ENCODE results near the gene ISG15.
"Not testable (repeated sequence)": the region's sequence is repeated elsewhere in the genome, so short reads cannot be mapped to it uniquely, and the experiment has no call there.

ISG15 gene

GRCh38 chr1:988061-988460 lies 25.2 kb upstream of the ISG15 start:
- H3K27ac ChIP-seq (ENCODE audit: low read depth, low read length); H3K9me3 ChIP-seq (ENCODE audit: low read length); H3K27me3 ChIP-seq (ENCODE audit: control insufficient read depth in 1 of 2, insufficient read depth in 2 of 2, low read length in 2 of 2); H3K9ac ChIP-seq (ENCODE audit: low read length); H3K4me1 ChIP-seq (ENCODE audit: insufficient read depth, low read length); H3K36me3 ChIP-seq (ENCODE audit: insufficient read depth, low read length); H3K4me3 ChIP-seq (ENCODE audit: low read depth in 1 of 2, low read length in 2 of 2): not testable (repeated sequence)

- H3K27me3 ChIP-seq (ENCODE audit: control insufficient read depth in 1 of 2, insufficient read depth in 2 of 2, low read length in 2 of 2); H3K27ac ChIP-seq (ENCODE audit: low read depth, low read length); H3K9me3 ChIP-seq (ENCODE audit: low read length); H3K9ac ChIP-seq (ENCODE audit: low read length); H3K4me1 ChIP-seq (ENCODE audit: insufficient read depth, low read length); H3K36me3 ChIP-seq (ENCODE audit: insufficient read depth, low read length); H3K4me3 ChIP-seq (ENCODE audit: low read depth in 1 of 2, low read length in 2 of 2): not testable (repeated sequence)
Measured at GRCh38 chr1:991275-991674, 22.0 kb upstream of the ISG15 start.

DNA sequence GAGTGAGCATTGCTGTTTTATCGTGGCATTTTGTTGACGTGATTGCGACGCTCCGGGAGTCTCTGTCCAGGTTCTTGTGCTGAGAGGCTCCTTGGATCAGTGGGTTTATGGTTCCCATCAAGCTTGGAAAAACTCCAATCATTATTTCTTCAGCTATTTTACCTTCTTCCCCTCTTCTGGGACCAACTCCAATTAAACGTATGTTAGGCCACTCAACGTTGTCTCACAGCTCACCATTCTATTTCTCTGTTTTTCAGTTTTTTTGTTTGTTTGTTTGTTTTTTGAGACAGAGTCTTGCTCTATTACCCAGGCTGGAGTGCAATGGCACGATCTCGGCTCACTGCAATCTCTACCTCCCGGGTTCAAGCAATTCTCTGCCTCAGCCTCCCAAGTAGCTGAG lies 21.4 kb upstream of the ISG15 start:
- H3K4me1 ChIP-seq (ENCODE audit: insufficient read depth, low read length) = no peaks in the 10 kb centered on the region
- no peak overlapping the region for H3K9ac ChIP-seq (ENCODE audit: low read length)
- no peaks in the 10 kb centered on the region for H3K27me3 ChIP-seq (ENCODE audit: control insufficient read depth in 1 of 2, insufficient read depth in 2 of 2, low read length in 2 of 2)
- no peak overlapping the region for H3K4me3 ChIP-seq (ENCODE audit: low read depth in 1 of 2, low read length in 2 of 2)
- no peaks in the 10 kb centered on the region for H3K36me3 ChIP-seq (ENCODE audit: insufficient read depth, low read length)
- peaks cover 3% of the 10 kb centered on the region for H3K9me3 ChIP-seq (ENCODE audit: low read length)
- H3K27ac ChIP-seq (ENCODE audit: low read depth, low read length) = no peak overlapping the region

DNA sequence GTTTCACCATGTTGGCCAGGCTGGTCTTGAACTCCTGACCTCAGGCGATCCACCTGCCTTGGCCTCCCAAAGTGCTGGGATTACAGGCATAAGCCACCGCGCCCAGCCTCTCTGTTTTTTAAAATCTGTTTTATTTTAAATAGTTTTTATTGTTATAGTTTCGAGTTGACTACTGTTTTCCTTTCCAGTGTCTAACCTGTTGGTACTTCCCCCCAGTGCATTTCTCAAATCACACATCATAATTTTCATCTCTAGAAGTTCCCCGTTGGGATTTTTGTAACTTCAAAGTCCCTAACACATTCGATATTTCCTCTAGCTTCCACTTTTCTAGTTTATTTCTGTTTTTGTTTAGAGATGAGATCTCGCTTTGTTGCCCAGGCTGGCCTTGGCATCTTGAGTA lies 20.9 kb upstream of the ISG15 start:
- Histone ChIP-seq H3K4me3 (ENCODE audit: low read depth in 1 of 2, low read length in 2 of 2) (no peak overlapping the region), H3K36me3 (ENCODE audit: insufficient read depth, low read length) (no peaks in the 10 kb centered on the region), H3K9ac (ENCODE audit: low read length) (no peak overlapping the region), H3K9me3 (ENCODE audit: low read length) (peaks cover 3% of the 10 kb centered on the region), H3K27me3 (ENCODE audit: control insufficient read depth in 1 of 2, insufficient read depth in 2 of 2, low read length in 2 of 2) (peaks cover 0 to under 1% of the 10 kb centered on the region in 2 donors), H3K4me1 (ENCODE audit: insufficient read depth, low read length) (no peaks in the 10 kb centered on the region), H3K27ac (ENCODE audit: low read depth, low read length) (no peak overlapping the region)

DNA sequence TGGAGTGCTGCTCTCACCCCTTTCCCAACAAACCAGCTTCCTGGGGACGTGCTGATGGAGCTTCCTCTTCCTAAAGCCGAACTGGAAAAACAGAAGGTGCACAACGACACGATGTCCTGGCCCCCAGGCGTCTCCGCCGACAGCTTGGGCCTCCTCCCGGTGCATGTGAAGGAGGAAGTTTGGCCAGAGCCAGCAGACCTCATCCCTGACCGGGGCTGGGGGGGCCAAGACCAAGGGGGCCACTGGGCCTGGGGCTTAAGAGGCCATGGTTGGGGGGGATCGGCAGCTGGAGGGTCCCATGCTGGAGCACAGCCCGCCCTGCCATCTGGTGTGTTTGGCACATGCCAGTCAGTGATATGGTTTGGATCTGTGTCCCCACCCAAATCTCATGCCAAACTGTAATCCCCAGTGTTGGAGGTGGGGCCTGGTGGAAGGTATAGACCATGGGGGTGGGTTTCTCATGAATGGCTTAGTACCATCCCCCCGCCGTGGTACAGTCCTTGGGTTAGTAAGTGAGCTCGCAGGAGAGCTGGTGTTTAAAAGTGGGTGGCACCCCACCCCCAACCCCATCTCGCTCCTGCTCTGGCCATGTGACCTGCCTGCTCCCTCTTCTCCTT lies 19.8 kb upstream of the ISG15 start:
- H3K4me3 ChIP-seq (ENCODE audit: low read depth in 1 of 2, low read length in 2 of 2) = no peak overlapping the region
- H3K27ac ChIP-seq (ENCODE audit: low read depth, low read length) = no peak overlapping the region
- peaks cover 0 to 12% of the 10 kb centered on the region in 2 donors for H3K27me3 ChIP-seq (ENCODE audit: control insufficient read depth in 1 of 2, insufficient read depth in 2 of 2, low read length in 2 of 2)
- peaks cover 3% of the 10 kb centered on the region for H3K9me3 ChIP-seq (ENCODE audit: low read length)
- no peak overlapping the region for H3K9ac ChIP-seq (ENCODE audit: low read length)
- H3K36me3 ChIP-seq (ENCODE audit: insufficient read depth, low read length) = no peaks in the 10 kb centered on the region
- no peaks in the 10 kb centered on the region for H3K4me1 ChIP-seq (ENCODE audit: insufficient read depth, low read length)

- not testable (repeated sequence) for H3K9me3 ChIP-seq (ENCODE audit: low read length); H3K36me3 ChIP-seq (ENCODE audit: insufficient read depth, low read length); H3K27ac ChIP-seq (ENCODE audit: low read depth, low read length); H3K9ac ChIP-seq (ENCODE audit: low read length); H3K4me3 ChIP-seq (ENCODE audit: low read depth in 1 of 2, low read length in 2 of 2); H3K4me1 ChIP-seq (ENCODE audit: insufficient read depth, low read length)
- H3K27me3 ChIP-seq (ENCODE audit: control insufficient read depth in 1 of 2, insufficient read depth in 2 of 2, low read length in 2 of 2) = peaks cover 0 to 12% of the 10 kb centered on the region in 2 donors
Measured at GRCh38 chr1:994546-994945, 18.8 kb upstream of the ISG15 start.

DNA sequence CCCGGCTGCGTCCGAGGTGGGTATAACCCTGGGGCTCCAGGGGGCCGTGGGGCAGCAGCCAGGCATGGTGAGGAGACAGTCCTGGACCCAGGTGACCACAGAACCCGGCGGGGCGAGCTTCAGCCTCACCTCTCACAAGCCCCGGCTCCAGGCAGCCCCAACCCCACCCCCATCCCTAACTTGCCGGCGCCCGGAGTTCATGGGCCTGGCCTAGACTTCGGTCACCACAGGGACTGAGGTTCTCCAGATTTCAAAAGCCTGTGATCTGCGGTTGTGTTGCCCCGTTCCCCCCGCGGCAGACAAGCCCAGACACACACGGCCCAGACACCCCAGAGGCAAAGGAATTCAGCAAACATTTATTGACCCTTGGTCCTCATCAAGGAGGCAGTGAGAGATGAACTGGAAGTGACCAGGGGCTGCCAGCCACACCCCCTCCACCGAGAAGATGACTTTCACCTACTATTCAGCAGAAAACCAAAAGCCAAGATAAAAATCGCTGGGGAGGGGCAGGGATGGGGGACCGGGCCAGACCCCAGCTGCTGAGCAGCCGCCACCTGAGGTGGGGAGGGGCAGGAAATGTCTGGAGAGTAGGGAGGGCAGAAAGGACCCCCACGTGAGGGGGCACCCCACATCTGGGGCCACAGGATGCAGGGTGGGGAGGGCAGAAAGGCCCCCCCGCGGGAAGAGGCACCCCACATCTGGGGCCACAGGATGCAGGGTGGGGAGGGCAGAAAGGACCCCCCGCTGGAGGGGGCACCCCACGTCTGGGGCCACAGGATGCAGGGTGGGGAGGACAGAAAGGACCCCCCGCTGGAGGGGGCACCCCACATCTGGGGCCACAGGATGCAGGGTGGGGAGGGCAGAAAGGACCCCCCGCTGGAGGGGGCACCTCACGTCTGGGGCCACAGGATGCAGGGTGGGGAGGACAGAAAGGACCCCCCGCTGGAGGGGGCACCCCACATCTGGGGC lies 17.3 kb upstream of the ISG15 start:
- Histone ChIP-seq H3K4me3 (ENCODE audit: low read depth in 1 of 2, low read length in 2 of 2) (no peak overlapping the region), H3K9me3 (ENCODE audit: low read length) (peaks cover 3% of the 10 kb centered on the region), H3K9ac (ENCODE audit: low read length) (no peak overlapping the region), H3K4me1 (ENCODE audit: insufficient read depth, low read length) (no peaks in the 10 kb centered on the region), H3K27ac (ENCODE audit: low read depth, low read length) (no peak overlapping the region), H3K27me3 (ENCODE audit: control insufficient read depth in 1 of 2, insufficient read depth in 2 of 2, low read length in 2 of 2) (peaks cover 0 to 13% of the 10 kb centered on the region in 2 donors), H3K36me3 (ENCODE audit: insufficient read depth, low read length) (no peaks in the 10 kb centered on the region)

DNA sequence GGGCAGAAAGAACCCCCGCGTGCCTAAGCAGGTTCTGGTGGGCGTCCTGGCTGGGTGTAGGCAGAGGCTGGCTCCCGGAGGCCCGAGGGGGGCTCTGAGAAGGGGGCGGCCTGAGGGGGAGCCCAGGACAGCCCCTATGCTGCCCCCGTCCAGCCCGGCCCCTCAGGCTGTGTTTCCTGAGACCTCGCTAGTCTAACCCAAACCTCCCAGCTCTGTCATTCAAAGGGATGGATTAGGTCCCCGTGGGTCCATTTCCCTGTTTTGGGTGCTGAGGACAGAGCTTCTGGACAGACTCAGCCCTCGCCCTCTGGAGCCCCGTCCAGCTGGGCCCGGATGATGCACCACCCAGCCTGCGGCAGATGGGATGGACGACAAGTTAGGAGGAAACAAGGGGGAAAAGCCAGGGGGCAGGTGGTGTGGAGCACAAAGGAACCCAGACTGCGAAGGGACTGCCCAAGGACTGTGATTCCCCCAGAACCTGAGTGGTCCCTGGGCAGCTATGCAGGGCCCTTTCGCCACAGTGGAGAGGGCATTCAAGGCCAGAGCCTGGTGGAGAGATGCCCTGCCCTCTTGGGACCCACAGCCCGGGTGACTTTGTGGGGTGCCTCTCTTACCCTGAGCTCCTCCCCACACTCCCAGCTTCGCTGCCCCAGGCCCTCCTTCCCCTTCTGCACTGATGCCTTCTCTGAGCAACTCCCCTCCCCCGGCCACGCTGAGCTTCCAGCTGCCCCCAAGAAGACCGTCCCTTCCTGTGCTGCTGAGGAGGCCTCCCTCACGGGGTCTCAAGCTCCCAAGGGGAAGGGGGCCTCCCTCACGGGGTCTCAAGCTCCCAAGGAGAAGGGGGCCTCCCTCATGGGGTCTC lies 16.2 kb upstream of the ISG15 start:
- H3K36me3 ChIP-seq (ENCODE audit: insufficient read depth, low read length) = no peaks in the 10 kb centered on the region
- no peak overlapping the region for H3K9ac ChIP-seq (ENCODE audit: low read length)
- no peaks in the 10 kb centered on the region for H3K4me1 ChIP-seq (ENCODE audit: insufficient read depth, low read length)
- no peak overlapping the region for H3K4me3 ChIP-seq (ENCODE audit: low read depth in 1 of 2, low read length in 2 of 2)
- H3K9me3 ChIP-seq (ENCODE audit: low read length) = no peaks in the 10 kb centered on the region
- H3K27ac ChIP-seq (ENCODE audit: low read depth, low read length) = no peak overlapping the region
- peaks cover 0 to 21% of the 10 kb centered on the region in 2 donors for H3K27me3 ChIP-seq (ENCODE audit: control insufficient read depth in 1 of 2, insufficient read depth in 2 of 2, low read length in 2 of 2)

DNA sequence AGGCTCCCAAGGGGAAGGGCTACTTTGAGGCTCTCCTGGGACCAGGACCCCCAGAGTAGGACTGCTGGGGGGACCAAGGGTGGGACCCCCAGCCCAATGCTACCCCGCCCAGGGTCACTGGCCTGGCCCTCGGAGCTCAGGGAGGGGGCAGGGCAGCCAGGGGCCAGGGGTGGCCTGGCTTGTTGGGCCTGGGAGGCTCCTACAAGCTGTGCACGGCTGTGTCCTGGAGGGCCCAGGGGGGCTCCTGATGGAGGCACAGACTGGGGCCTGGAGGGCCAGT lies 15.6 kb upstream of the ISG15 start:
- no peak overlapping the region for H3K9ac ChIP-seq (ENCODE audit: low read length)

DNA sequence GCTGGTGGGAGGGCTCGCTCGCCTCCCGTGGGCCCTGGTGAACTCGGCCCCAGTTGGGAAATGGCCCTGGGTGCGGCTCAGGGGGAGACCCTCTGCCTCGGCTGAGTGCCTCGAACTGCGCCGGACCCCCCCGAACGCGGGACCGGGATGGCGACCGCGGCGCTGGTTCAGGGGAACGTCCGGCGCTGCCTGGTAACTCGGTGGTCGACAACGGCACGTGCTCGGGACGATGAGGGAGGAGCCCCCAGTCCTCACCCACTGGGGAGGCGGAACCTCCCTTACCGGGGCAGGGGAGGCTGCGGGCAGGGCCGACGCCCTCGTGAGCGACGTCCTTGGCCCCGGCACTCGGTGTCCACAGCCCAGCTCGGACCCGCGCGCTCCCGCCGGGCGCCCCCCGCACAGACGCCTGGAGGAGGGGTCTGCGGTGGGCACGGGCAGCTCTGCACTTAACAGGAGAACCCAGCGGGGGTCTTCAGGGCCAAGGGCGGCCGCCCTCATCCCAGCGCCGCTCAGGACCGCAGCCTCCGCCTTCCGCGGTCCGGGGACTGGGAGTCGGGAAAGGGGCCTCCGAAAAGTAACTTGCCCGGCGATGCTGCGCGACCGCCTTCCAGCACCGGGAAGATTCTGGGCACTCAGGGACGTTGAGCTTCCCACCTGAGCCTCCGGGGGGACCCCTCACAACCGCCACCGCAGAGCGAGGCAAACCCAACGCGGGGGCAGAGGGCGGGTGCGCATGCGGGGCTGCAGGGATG lies 15.1 kb upstream of the ISG15 start:
- no peak overlapping the region for H3K9ac ChIP-seq (ENCODE audit: low read length)
- H3K36me3 ChIP-seq (ENCODE audit: insufficient read depth, low read length) = no peaks in the 10 kb centered on the region
- H3K27me3 ChIP-seq (ENCODE audit: control insufficient read depth in 1 of 2, insufficient read depth in 2 of 2, low read length in 2 of 2) = peaks cover 0 to 21% of the 10 kb centered on the region in 2 donors
- no peaks in the 10 kb centered on the region for H3K4me1 ChIP-seq (ENCODE audit: insufficient read depth, low read length)
- H3K9me3 ChIP-seq (ENCODE audit: low read length) = no peaks in the 10 kb centered on the region
- no peak overlapping the region for H3K27ac ChIP-seq (ENCODE audit: low read depth, low read length)
- no peak overlapping the region for H3K4me3 ChIP-seq (ENCODE audit: low read depth in 1 of 2, low read length in 2 of 2)

More for the DNA sequence above, 15.6 kb upstream of the ISG15 start:
- H3K4me3 ChIP-seq (ENCODE audit: low read depth in 1 of 2, low read length in 2 of 2) = no peak overlapping the region
- no peaks in the 10 kb centered on the region for H3K36me3 ChIP-seq (ENCODE audit: insufficient read depth, low read length)
- H3K9me3 ChIP-seq (ENCODE audit: low read length) = no peaks in the 10 kb centered on the region
- no peak overlapping the region for H3K27ac ChIP-seq (ENCODE audit: low read depth, low read length)
- no peaks in the 10 kb centered on the region for H3K4me1 ChIP-seq (ENCODE audit: insufficient read depth, low read length)
- H3K27me3 ChIP-seq (ENCODE audit: control insufficient read depth in 1 of 2, insufficient read depth in 2 of 2, low read length in 2 of 2) = peaks cover 0 to 21% of the 10 kb centered on the region in 2 donors

GRCh38 chr1:998745-998994 lies 14.6 kb upstream of the ISG15 start:
- no peak overlapping the region for H3K9ac ChIP-seq (ENCODE audit: low read length)
- no peaks in the 10 kb centered on the region for H3K4me1 ChIP-seq (ENCODE audit: insufficient read depth, low read length)
- peaks cover 0 to 21% of the 10 kb centered on the region in 2 donors for H3K27me3 ChIP-seq (ENCODE audit: control insufficient read depth in 1 of 2, insufficient read depth in 2 of 2, low read length in 2 of 2)

More at GRCh38 chr1:998745-998994, 14.6 kb upstream of the ISG15 start:
- Histone ChIP-seq H3K9me3 (ENCODE audit: low read length) (no peaks in the 10 kb centered on the region), H3K36me3 (ENCODE audit: insufficient read depth, low read length) (no peaks in the 10 kb centered on the region), H3K4me3 (ENCODE audit: low read depth in 1 of 2, low read length in 2 of 2) (peak overlapping the region; percentile 53 to 64), H3K27ac (ENCODE audit: low read depth, low read length) (peak overlapping the region; percentile 72)

Data from muscle layer of colon (tissue), 2 donors.